Measurements from ENCODE around the gene CTNS.

Gene CTNS

GRCh38 chr17:3636154-3636907 lies at the start of gene CTNS, which contains the start of gene SHPK:
Gene CTNS (plus strand): TSS chr17:3636760. CDS start chr17:3640207, 3,447 bp downstream.
Gene SHPK (minus strand): TSS chr17:3636250. CDS start chr17:3636219, 31 bp downstream.
- DNase-seq: peak; percentile 95

GRCh38 chr17:3589784-3590183 lies 46.8 kb upstream of the CTNS start:
- no peak for DNase-seq

GRCh38 chr17:3590231-3590630 lies 46.3 kb upstream of the CTNS start:
- DNase-seq: no peak

GRCh38 chr17:3590768-3591167 lies 45.8 kb upstream of the CTNS start:
- DNase-seq: no peak

GRCh38 chr17:3592216-3592860 lies 44.2 kb upstream of the CTNS start:
- DNase-seq: no peak

- DNase-seq: no peak
Measured at GRCh38 chr17:3593384-3593783, 43.2 kb upstream of the CTNS start.

GRCh38 chr17:3594051-3594800 lies 42.3 kb upstream of the CTNS start:
- DNase-seq: no peak

- no peak for DNase-seq
Measured at GRCh38 chr17:3594976-3595375, 41.6 kb upstream of the CTNS start.

- DNase-seq: no peak
Measured at GRCh38 chr17:3596804-3597464, 39.6 kb upstream of the CTNS start.

GRCh38 chr17:3598078-3598477 lies 38.5 kb upstream of the CTNS start:
- DNase-seq: no peak

GRCh38 chr17:3600529-3601205 lies 35.9 kb upstream of the CTNS start:
- DNase-seq: no peak

- DNase-seq: no peak
Measured at GRCh38 chr17:3602499-3602898, 34.1 kb upstream of the CTNS start.

GRCh38 chr17:3603119-3603869 lies 33.3 kb upstream of the CTNS start:
- DNase-seq: no peak

GRCh38 chr17:3603870-3604259 lies 32.7 kb upstream of the CTNS start:
- DNase-seq: no peak

- no peak for DNase-seq
Measured at GRCh38 chr17:3609689-3610088, 26.9 kb upstream of the CTNS start.

GRCh38 chr17:3610523-3610922 lies 26.0 kb upstream of the CTNS start:
- DNase-seq: no peak

- no peak for DNase-seq
Measured at GRCh38 chr17:3613124-3613523, 23.4 kb upstream of the CTNS start.

- DNase-seq: no peak
Measured at GRCh38 chr17:3615160-3615870, 21.2 kb upstream of the CTNS start.

GRCh38 chr17:3621146-3621720 lies 15.3 kb upstream of the CTNS start:
- DNase-seq: no peak

GRCh38 chr17:3622977-3623594 lies 13.5 kb upstream of the CTNS start:
- no peak for DNase-seq

Data from stimulated activated CD4-positive, alpha-beta T cell treated with anti-CD3 and anti-CD28 coated beads, Interleukin-1b, Interleukin-23, amount 100 ng/mL, for 48 hours (primary cell).